Measurements from ENCODE around the gene PDZD7. TPM values are rescaled to one million over a fixed set of nuclear protein-coding genes. Genes with fewer than 3 reads are reported as not detected.
A peak's percentile ranks its signal among the peaks of the same experiment; 100 is the strongest.

The PDZD7 gene
- total RNA-seq, 1 donor from 2014 or later = 1.6 TPM

DNA sequence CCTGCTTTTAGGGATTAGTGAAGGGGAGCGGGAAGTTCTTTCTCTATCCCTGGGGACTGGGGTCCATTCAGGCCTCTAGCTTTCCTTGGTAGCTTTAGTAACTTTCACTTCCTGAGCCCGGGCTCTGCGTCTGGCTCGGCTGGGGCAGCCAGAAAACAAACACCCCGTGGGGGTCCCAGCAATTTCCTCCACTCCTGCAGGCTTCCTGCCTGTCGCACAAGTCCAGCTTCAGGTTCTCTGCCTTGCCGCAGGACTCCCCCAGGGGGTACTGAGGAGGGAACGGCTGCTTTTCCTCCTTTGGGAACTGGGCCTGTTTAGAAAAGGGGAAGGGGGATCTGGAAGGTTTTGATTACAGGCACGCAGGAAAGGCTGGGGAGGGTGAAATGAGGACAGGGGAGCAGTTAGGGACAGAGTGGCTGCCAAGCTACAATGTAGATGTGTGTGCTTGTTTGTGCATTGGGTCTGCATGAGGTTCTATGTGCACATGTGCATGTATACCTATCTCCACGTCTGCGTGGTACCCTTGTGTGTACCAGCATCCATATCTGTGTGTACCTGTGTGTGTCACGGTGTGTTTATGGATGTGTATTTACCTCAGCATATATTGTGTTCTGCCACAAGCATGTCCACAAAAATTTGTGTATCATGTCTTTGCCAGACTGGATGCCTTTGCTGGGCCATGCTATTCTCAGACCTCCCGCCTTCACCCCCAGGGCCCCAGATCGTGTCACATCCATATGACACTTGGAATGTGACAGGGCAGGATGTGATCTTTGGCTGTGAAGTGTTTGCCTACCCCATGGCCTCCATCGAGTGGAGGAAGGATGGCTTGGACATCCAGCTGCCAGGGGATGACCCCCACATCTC, 32.9 kb upstream of the PDZD7 start:
- Histone ChIP-seq H3K36me3 (no peaks in the 10 kb centered on the region), H3K4me3 (no peak overlapping the region), H3K27me3 (no peaks in the 10 kb centered on the region), H3K4me1 (peaks cover 54% of the 10 kb centered on the region), H3K27ac (no peak overlapping the region), H3K9me3 (no peaks in the 10 kb centered on the region)
- no peak for ATAC-seq
- DNase-seq = no peak
- intact Hi-C loops (cut with DNase I) = no loop called here
- TF ChIP-seq, protein P1, sequence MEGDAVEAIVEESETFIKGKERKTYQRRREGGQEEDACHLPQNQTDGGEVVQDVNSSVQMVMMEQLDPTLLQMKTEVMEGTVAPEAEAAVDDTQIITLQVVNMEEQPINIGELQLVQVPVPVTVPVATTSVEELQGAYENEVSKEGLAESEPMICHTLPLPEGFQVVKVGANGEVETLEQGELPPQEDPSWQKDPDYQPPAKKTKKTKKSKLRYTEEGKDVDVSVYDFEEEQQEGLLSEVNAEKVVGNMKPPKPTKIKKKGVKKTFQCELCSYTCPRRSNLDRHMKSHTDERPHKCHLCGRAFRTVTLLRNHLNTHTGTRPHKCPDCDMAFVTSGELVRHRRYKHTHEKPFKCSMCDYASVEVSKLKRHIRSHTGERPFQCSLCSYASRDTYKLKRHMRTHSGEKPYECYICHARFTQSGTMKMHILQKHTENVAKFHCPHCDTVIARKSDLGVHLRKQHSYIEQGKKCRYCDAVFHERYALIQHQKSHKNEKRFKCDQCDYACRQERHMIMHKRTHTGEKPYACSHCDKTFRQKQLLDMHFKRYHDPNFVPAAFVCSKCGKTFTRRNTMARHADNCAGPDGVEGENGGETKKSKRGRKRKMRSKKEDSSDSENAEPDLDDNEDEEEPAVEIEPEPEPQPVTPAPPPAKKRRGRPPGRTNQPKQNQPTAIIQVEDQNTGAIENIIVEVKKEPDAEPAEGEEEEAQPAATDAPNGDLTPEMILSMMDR (IDR thresholded peaks at IDR 0.05) = no peak

DNA sequence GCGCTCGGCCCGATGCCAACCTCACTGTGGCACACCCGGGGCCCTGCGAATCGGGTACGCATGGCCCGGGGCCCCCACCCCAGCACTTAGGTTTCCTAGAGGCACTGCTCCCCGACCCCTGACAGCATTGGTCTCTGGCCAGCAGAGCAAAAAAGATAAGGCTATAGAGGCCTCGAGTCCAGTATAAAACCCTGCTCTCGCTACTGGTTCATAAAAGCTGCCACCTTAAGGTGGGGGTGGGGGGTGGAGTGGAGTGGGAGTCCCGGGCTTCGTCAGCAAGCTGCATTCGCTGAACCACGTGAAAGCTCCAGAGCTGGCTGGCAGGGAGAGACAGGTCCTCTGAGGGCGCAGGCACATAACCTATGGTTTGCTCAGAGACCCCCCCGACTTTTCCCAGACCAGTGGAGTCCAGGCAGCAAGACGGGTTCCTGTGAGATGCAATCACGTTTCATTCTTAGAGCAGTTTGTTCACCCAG, 32.2 kb upstream of the PDZD7 start:
- Histone ChIP-seq H3K4me1 (peaks cover 54% of the 10 kb centered on the region), H3K27ac (peak overlapping the region; percentile 98), H3K4me3 (peak overlapping the region; percentile 81), H3K9me3 (no peaks in the 10 kb centered on the region), H3K27me3 (no peaks in the 10 kb centered on the region), H3K36me3 (no peaks in the 10 kb centered on the region)
- TF ChIP-seq, protein P1 (IDR thresholded peaks at IDR 0.05) = no peak
- no peak for ATAC-seq
- no peak for DNase-seq
- intact Hi-C loops (cut with DNase I) = no loop called here

DNA sequence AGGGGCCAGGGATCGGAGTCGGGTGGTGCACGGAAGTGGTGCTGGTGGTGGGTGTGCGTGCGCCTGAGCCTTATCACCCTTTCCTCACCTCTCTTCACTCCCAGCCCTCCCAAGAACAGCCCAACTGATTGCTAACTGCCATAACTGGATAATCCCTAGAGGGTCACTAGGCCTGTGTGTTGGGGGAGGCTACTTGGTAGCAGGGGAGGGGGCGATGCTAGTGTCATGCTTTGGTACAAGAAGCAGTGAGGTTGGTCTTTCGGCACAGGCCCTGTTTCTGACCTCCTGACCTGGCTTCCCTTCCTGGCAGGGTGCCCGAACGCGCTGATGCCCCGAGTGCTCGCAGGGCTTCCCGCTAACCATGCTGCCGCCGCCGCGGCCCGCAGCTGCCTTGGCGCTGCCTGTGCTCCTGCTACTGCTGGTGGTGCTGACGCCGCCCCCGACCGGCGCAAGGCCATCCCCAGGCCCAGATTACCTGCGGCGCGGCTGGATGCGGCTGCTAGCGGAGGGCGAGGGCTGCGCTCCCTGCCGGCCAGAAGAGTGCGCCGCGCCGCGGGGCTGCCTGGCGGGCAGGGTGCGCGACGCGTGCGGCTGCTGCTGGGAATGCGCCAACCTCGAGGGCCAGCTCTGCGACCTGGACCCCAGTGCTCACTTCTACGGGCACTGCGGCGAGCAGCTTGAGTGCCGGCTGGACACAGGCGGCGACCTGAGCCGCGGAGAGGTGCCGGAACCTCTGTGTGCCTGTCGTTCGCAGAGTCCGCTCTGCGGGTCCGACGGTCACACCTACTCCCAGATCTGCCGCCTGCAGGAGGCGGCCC, 31.5 kb upstream of the PDZD7 start:
- ATAC-seq = peak; percentile 34
- peak overlapping the region; percentile 98 for H3K27ac ChIP-seq

DNA sequence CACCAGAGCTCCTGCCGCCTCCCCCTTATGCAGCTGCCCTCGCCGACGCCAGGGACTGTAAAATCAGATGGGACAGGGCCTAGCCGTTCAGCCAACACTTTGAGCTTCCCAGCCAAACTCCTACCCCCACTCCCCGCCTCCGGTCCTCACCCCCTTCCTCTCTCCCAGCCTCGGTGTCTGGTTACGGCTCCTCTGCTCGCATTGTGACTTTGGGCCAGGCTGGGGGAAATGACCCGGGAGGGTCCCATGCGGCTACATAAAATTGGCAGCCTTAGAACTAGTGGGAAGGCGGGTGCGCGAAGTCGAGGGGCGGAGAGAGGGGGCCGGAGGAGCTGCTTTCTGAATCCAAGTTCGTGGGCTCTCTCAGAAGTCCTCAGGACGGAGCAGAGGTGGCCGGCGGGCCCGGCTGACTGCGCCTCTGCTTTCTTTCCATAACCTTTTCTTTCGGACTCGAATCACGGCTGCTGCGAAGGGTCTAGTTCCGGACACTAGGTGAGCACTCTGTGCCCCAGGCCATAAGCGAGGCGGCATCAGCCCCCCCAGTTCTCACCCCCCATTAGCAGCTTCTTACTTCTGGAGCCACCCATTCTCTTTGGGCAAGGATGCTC, 30.8 kb upstream of the PDZD7 start, which contains the start of gene KAZALD1:
Gene KAZALD1, plus strand, starts transcription at position 366 of the 608 bp plus-strand sequence. CDS start 604 bp downstream, outside the sequence.
- TF ChIP-seq, protein P1 (IDR thresholded peaks at IDR 0.05) = no peak
- no peak for DNase-seq
- Histone ChIP-seq H3K27me3 (no peaks in the 10 kb centered on the region), H3K27ac (peak within 1 kb of the TSS; percentile 98), H3K36me3 (no peaks in the 10 kb centered on the region), H3K4me3 (peak within 1 kb of the TSS; percentile 81), H3K4me1 (peaks cover 47% of the 10 kb centered on the region), H3K9me3 (no peaks in the 10 kb centered on the region)
- intact Hi-C loops (cut with DNase I) = no loop called here
- ATAC-seq = peak; percentile 6

More for the DNA sequence above, 31.5 kb upstream of the PDZD7 start:
- Histone ChIP-seq H3K4me1 (peaks cover 52% of the 10 kb centered on the region), H3K9me3 (no peaks in the 10 kb centered on the region), H3K36me3 (no peaks in the 10 kb centered on the region), H3K27me3 (no peaks in the 10 kb centered on the region), H3K4me3 (peak overlapping the region; percentile 81)
- intact Hi-C loops (cut with DNase I) = no loop called here
- DNase-seq = peak; percentile 87
- TF ChIP-seq, protein P1 (IDR thresholded peaks at IDR 0.05) = peak; percentile 65

DNA sequence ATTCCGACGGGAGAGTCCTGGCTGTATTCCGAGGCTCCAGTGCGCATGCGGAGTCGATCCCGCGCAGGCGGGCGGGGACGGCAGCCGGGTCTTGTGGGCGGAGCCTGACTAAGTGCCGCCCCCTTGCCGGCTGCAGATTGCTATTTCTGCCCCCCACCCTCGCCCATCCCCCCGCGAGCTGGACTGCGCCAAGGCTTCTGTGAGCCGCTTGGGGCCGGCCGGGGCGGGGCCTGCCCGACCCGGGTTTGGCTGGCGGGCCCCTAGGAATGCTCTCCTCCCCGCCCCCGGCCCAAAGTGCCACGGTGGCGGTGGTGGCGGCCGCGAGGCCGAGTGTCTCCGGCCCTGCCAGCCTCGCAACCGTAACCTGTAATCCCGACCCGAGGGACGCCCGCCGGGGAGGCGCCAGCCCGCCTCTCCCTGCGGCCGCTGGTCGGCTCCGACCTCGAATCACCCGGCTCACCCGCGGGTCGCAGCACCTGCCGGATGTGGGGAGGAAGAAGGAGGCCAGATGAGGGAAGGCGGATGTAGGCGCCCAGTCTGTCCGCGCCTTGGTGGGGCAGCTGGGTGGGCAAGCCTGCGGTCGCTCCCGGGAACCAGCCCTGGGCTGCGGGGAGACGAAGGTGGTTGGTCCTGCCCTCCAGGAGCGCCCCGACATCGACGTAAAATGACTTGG, 30.2 kb upstream of the PDZD7 start:
- peaks cover 40% of the 10 kb centered on the region for H3K4me1 ChIP-seq
- TF ChIP-seq, protein P1 (IDR thresholded peaks at IDR 0.05) = no peak
- H3K36me3 ChIP-seq = no peaks in the 10 kb centered on the region
- DNase-seq (peak; percentile 99), ATAC-seq (peak; percentile 94)
- peak overlapping the region; percentile 98 for H3K27ac ChIP-seq
- H3K9me3 ChIP-seq = no peaks in the 10 kb centered on the region
- peak overlapping the region; percentile 81 for H3K4me3 ChIP-seq
- intact Hi-C loops (cut with DNase I) = no loop called here
- no peaks in the 10 kb centered on the region for H3K27me3 ChIP-seq
